HepG2 (cell line): Measurements from ENCODE around the gene PIKFYVE. TPM values are rescaled to one million over a fixed set of nuclear protein-coding genes. Genes with fewer than 3 reads are reported as not detected.

Source experiments
- AFF4 ChIP-seq: sonication (generic); formaldehyde crosslinking; IDR thresholded peaks from 2 replicates; pipeline ENCODE4 v1.4.0; 2020; ENCODE audit warnings: missing genetic modification reagents
- AKNA ChIP-seq: sonication (generic); formaldehyde crosslinking; IDR thresholded peaks from 2 replicates; pipeline ENCODE4 v1.4.0; 2020; ENCODE audit warnings: missing genetic modification reagents, borderline replicate concordance
- GPBP1L1 ChIP-seq: sonication (generic); formaldehyde crosslinking; IDR thresholded peaks from 2 replicates; pipeline ENCODE4 v1.5.0; 2020; ENCODE audit warnings: mild to moderate bottlenecking, missing genetic modification reagents
- JUND ChIP-seq: sonication (generic); formaldehyde crosslinking; IDR thresholded peaks from 2 replicates; pipeline ENCODE4 v1.8.0; 2022; ENCODE audit warnings: mild to moderate bottlenecking, missing genetic modification reagents
- MLXIP ChIP-seq: sonication (generic); formaldehyde crosslinking; IDR thresholded peaks from 2 replicates; pipeline ENCODE4 v1.9.0; 2021; ENCODE audit warnings: missing genetic modification reagents, borderline replicate concordance
- NPAS2 ChIP-seq: sonication (generic); formaldehyde crosslinking; IDR thresholded peaks from 2 replicates; pipeline ENCODE4 v1.8.0; 2022; ENCODE audit warnings: mild to moderate bottlenecking, missing genetic modification reagents, borderline replicate concordance
- SAP130 ChIP-seq: IDR thresholded peaks from 2 replicates; pipeline ENCODE4 v1.6.1; 2016; ENCODE audit warnings: low read depth
- STAT6 ChIP-seq: sonication (generic); formaldehyde crosslinking; IDR thresholded peaks from 2 replicates; pipeline ENCODE4 v1.4.0; 2020; ENCODE audit warnings: missing genetic modification reagents, mild to moderate bottlenecking, borderline replicate concordance
- TARDBP ChIP-seq: sonication (generic); formaldehyde crosslinking; IDR thresholded peaks from 2 replicates; pipeline ENCODE4 v1.8.0; 2022; ENCODE audit warnings: mild to moderate bottlenecking, missing genetic modification reagents
- ZNF614 ChIP-seq: IDR thresholded peaks from 2 replicates; pipeline ENCODE4 v1.6.1; 2018; ENCODE audit warnings: missing biosample characterization, missing genetic modification reagents, inconsistent platforms, borderline replicate concordance
- ZNF615 ChIP-seq: sonication (generic); formaldehyde crosslinking; IDR thresholded peaks from 2 replicates; pipeline ENCODE4 v1.5.0; 2020; ENCODE audit warnings: mild to moderate bottlenecking, missing genetic modification reagents, borderline replicate concordance
- polyA plus RNA-seq, 8 experiments: library from polyadenylated mRNA; depleted of rRNA in 3 of 8; stranded (reverse) in 7 of 8; unstranded in 1 of 8; fragments of >200 nt; fragmentation: Illumina TruSeq in 4 of 8; extraction: Trizol in 4 of 8; gene quantifications; 2 replicates each; pipeline versions ENCODE4 v1.2.1 to v1.2.3, GENCODE V29; 2011 to 2016; ENCODE audit warnings: low read depth in 4 of 8, missing spikeins in 1 of 8, mixed read lengths in 1 of 8; ENCODE audit not compliant: insufficient read depth in 1 of 8
- total RNA-seq, 5 experiments: library from RNA; depleted of rRNA; stranded (reverse); fragments of >200 nt; fragmentation: Illumina TruSeq; extraction: Trizol; gene quantifications; 2 replicates each; pipeline ENCODE4 v1.2.3, GENCODE V29; 2016; ENCODE audit warnings: low read depth in 1 of 5

The PIKFYVE gene
- total and polyA plus RNA-seq, 2 of the 13 experiments (the other 11 are each of a cell fraction or from before 2014, with no cell fraction given) = 20.2 to 21.7 TPM

GRCh38 chr2:208253600-208254117 lies 12.4 kb upstream of the PIKFYVE start (continued):
- TF ChIP-seq MLXIP = no peak
- TF ChIP-seq AKNA (CRISPR knock-in tag) = no peak
- TF ChIP-seq JUND (CRISPR knock-in tag) = no peak
- TF ChIP-seq GPBP1L1 = no peak
- no peak for TF ChIP-seq ZNF615 (CRISPR knock-in tag)
- TF ChIP-seq STAT6 (CRISPR knock-in tag) = no peak
- TF ChIP-seq NPAS2 (CRISPR knock-in tag) = no peak
- no peak for TF ChIP-seq SAP130 (CRISPR knock-in tag)
- TF ChIP-seq TARDBP (CRISPR knock-in tag) = no peak
- TF ChIP-seq ZNF614 (CRISPR knock-in tag) = no peak
- no peak for TF ChIP-seq AFF4
